ENCODE results near the gene ABCC3. TPM values are rescaled to one million over a fixed set of nuclear protein-coding genes. Genes with fewer than 3 reads are reported as not detected.

The ABCC3 gene
- total RNA-seq, 1 experiment from 2014 or later: 66.2 TPM

DNA sequence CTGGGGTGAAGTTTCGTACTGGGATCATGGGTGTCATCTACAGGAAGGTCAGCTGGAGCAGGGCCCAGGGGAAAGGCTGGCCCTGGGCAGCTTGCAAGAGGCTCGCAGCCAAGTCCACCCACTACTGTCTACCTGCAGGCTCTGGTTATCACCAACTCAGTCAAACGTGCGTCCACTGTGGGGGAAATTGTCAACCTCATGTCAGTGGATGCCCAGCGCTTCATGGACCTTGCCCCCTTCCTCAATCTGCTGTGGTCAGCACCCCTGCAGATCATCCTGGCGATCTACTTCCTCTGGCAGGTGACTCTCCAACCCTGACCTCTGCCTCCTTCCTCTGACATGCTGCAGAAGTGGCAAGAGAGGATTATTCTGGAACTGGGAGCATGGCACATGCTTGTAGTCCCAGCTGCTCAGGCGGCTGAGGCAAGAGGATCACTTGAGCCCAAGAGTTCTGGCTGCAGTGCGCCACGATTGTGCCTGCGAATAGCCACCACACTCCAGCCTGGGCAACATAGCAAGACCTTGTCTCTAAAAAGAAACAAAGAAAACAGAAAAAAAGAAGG lies 29.2 kb downstream of the ABCC3 start:
- DNase-seq (ENCODE audit: low read depth, low spot score) (no peak), ATAC-seq (no peak)
- Histone ChIP-seq H3K4me1 (ENCODE audit: control insufficient read depth in 1 of 2, insufficient read depth in 2 of 2, low read length in 2 of 2) (peaks cover 65 to 91% of the 10 kb centered on the region in 2 experiments), H4K20me1 (ENCODE audit: insufficient read depth) (no peaks in the 10 kb centered on the region), H3K9me2 (ENCODE audit: insufficient read depth) (no peaks in the 10 kb centered on the region), H2AFZ (ENCODE audit: low read depth, low read length, poor library complexity, severe bottlenecking) (no peak overlapping the region), H3K27ac (ENCODE audit: low read depth, low read length) (no peak overlapping the region), H3K9me3 (ENCODE audit: control insufficient read depth in 1 of 2, insufficient read depth in 1 of 2, low read depth in 1 of 2, low read length in 2 of 2) (no peaks in the 10 kb centered on the region), H3K4me2 (ENCODE audit: low read length) (no peak overlapping the region), H3K9ac (ENCODE audit: low read length) (no peak overlapping the region), H3K4me3 (replicated peaks in 1 of 2; ENCODE audit: low read depth in 1 of 2, low read length in 2 of 2) (no peak overlapping the region), H3K27me3 (ENCODE audit: insufficient read depth, low read length) (no peaks in the 10 kb centered on the region), H3K79me2 (ENCODE audit: insufficient read depth, low read length) (no peaks in the 10 kb centered on the region), H3K36me3 (ENCODE audit: control insufficient read depth in 1 of 2, insufficient read depth in 2 of 2, low read length in 2 of 2) (no peaks in the 10 kb centered on the region)
- intact Hi-C loops (cut with micrococcal nuclease): no loop called here
- CTCF ChIA-PET: no interaction called here
- no TSS peak for BruUV-seq (replicated peaks)
- POLR2A ChIA-PET: no interaction called here
- TF ChIP-seq YY1 (IDR thresholded peaks at IDR 0.05; ENCODE audit: extremely low read depth, insufficient replicate concordance, low read depth, low read length) (no peak), ZNF274 (IDR thresholded peaks at IDR 0.05; ENCODE audit: low read depth, low read length) (no peak)
- RAD21 ChIA-PET (ENCODE audit: low non-redundant PET in 1 of 2, low total read pairs in 2 of 2, uncharacterized antibody in 2 of 2, unreplicated experiment in 2 of 2): no interaction called here

DNA sequence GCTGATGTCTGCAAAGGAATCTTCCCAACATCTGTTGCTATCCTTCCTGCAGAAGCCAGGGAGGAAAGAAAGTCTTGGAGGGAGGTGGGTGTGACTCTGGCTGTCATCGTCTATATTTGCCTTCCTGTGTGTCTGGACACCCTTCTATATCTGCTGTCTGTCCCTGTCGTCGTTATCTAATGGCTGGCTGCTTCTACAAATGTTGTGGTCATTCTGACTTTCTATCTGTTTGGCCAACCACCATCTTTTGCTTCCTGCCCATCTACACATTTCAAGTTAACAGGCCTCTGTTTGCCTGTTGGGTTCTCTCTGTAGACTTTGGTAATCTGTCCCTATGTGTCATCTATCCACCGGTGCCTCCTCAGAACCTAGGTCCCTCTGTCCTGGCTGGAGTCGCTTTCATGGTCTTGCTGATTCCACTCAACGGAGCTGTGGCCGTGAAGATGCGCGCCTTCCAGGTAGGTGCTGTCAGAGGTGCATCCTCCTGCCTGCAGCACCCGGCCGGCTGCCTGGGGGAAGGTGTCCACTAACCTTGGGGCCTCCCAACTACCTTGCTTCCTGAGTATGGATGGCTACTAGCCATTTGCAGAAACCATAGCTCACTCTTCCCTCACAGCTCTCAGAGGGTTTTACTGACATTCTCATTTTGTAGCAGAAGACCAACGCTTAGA lies 30.2 kb downstream of the ABCC3 start:
- no peaks in the 10 kb centered on the region for H3K9me2 ChIP-seq (ENCODE audit: insufficient read depth)
- BruUV-seq (replicated peaks): no TSS peak
- H3K36me3 ChIP-seq (ENCODE audit: control insufficient read depth in 1 of 2, insufficient read depth in 2 of 2, low read length in 2 of 2): no peaks in the 10 kb centered on the region
- POLR2A ChIA-PET: no interaction called here
- H3K9me3 ChIP-seq (ENCODE audit: control insufficient read depth in 1 of 2, insufficient read depth in 1 of 2, low read depth in 1 of 2, low read length in 2 of 2): no peaks in the 10 kb centered on the region
- no peaks in the 10 kb centered on the region for H4K20me1 ChIP-seq (ENCODE audit: insufficient read depth)
- no peak overlapping the region for H3K27ac ChIP-seq (ENCODE audit: low read depth, low read length)
- ATAC-seq (no peak), DNase-seq (ENCODE audit: low read depth, low spot score) (no peak)
- peaks cover 56 to 88% of the 10 kb centered on the region in 2 experiments for H3K4me1 ChIP-seq (ENCODE audit: control insufficient read depth in 1 of 2, insufficient read depth in 2 of 2, low read length in 2 of 2)
- RAD21 ChIA-PET (ENCODE audit: low non-redundant PET in 1 of 2, low total read pairs in 2 of 2, uncharacterized antibody in 2 of 2, unreplicated experiment in 2 of 2): interaction anchor here in 1 of 2 experiments (0.7 kb wide), 1 partner anchor 144 kb away, joined by 5 read pairs; no protein-coding TSS in a partner anchor
- CTCF ChIA-PET: no interaction called here
- no peak overlapping the region for H3K4me2 ChIP-seq (ENCODE audit: low read length)
- intact Hi-C loops (cut with micrococcal nuclease): no loop called here
- H3K27me3 ChIP-seq (ENCODE audit: insufficient read depth, low read length): no peaks in the 10 kb centered on the region
- no peak overlapping the region for H2AFZ ChIP-seq (ENCODE audit: low read depth, low read length, poor library complexity, severe bottlenecking)
- H3K9ac ChIP-seq (ENCODE audit: low read length): no peak overlapping the region
- H3K4me3 ChIP-seq (replicated peaks in 1 of 2; ENCODE audit: low read depth in 1 of 2, low read length in 2 of 2): no peak overlapping the region
- no peaks in the 10 kb centered on the region for H3K79me2 ChIP-seq (ENCODE audit: insufficient read depth, low read length)
- TF ChIP-seq POLR2A (IDR thresholded peaks at IDR 0.05; ENCODE audit: borderline replicate concordance, extremely low read depth, insufficient read depth, insufficient read length) (no peak), SRF (IDR thresholded peaks at IDR 0.05; ENCODE audit: low read depth) (no peak), ZNF274 (IDR thresholded peaks at IDR 0.05; ENCODE audit: low read depth, low read length) (no peak), SIN3A (IDR thresholded peaks at IDR 0.05; ENCODE audit: low read depth) (no peak), YY1 (IDR thresholded peaks at IDR 0.05; ENCODE audit: extremely low read depth, insufficient replicate concordance, low read depth, low read length) (no peak), POLR2AphosphoS5 (IDR thresholded peaks at IDR 0.05; ENCODE audit: low read depth, low read length) (no peak; the same call in 1 of the 2 replicates), SP1 (IDR thresholded peaks at IDR 0.05; ENCODE audit: low read depth) (no peak), FOSL1 (IDR thresholded peaks at IDR 0.05; ENCODE audit: low read depth) (no peak), ELF1 (IDR thresholded peaks at IDR 0.05; ENCODE audit: borderline replicate concordance, low read depth) (no peak), TCF7L2 (IDR thresholded peaks at IDR 0.05; ENCODE audit: borderline replicate concordance, extremely low read depth, insufficient read depth, insufficient read length) (no peak), EZH2 (IDR thresholded peaks at IDR 0.05) (no peak), CBX3 (IDR thresholded peaks at IDR 0.05; ENCODE audit: low read depth) (no peak), ZFX (IDR thresholded peaks at IDR 0.05) (no peak), EGR1 (IDR thresholded peaks at IDR 0.05; ENCODE audit: low read depth) (no peak)
- TF ChIP-seq, protein P1, sequence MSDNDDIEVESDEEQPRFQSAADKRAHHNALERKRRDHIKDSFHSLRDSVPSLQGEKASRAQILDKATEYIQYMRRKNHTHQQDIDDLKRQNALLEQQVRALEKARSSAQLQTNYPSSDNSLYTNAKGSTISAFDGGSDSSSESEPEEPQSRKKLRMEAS (IDR thresholded peaks at IDR 0.05): no peak
- TF ChIP-seq, protein P2, sequence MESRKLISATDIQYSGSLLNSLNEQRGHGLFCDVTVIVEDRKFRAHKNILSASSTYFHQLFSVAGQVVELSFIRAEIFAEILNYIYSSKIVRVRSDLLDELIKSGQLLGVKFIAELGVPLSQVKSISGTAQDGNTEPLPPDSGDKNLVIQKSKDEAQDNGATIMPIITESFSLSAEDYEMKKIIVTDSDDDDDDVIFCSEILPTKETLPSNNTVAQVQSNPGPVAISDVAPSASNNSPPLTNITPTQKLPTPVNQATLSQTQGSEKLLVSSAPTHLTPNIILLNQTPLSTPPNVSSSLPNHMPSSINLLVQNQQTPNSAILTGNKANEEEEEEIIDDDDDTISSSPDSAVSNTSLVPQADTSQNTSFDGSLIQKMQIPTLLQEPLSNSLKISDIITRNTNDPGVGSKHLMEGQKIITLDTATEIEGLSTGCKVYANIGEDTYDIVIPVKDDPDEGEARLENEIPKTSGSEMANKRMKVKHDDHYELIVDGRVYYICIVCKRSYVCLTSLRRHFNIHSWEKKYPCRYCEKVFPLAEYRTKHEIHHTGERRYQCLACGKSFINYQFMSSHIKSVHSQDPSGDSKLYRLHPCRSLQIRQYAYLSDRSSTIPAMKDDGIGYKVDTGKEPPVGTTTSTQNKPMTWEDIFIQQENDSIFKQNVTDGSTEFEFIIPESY (IDR thresholded peaks at IDR 0.05; ENCODE audit: extremely low read depth, insufficient replicate concordance, low read length): no peak
